Adrenal gland (tissue), 12 donors: ENCODE results near the gene B4GALT7. TPM values are rescaled to one million over a fixed set of nuclear protein-coding genes. Genes with fewer than 3 reads are reported as not detected.
"Not testable (repeated sequence)": the region's sequence is repeated elsewhere in the genome, so short reads cannot be mapped to it uniquely, and the experiment has no call there.

Source experiments
- DNase-seq, 7 donors: peaks; one replicate each; pipeline ENCODE4 v3.0.0-alpha.2; 2019 to 2020
- H3K27ac ChIP-seq, 5 donors: fragments of 200-600 bp; sonication (generic) in 4 of 5; 1 replicate in 3 of 5; 2 replicates in 2 of 5; pipeline versions ENCODE4 v1.5.1 to v1.8.0; 2016 to 2020; ENCODE audit warnings: mild to moderate bottlenecking in 1 of 5
- H3K27me3 ChIP-seq: fragments of 200-600 bp; 2 replicates; pipeline ENCODE4 v1.8.0; 2021
- H3K36me3 ChIP-seq, 2 donors: fragments of 200-600 bp; replicated peaks in 1 of 2; 1 replicate in 1 of 2; 2 replicates in 1 of 2; pipeline versions ENCODE4 v1.5.1 to v1.8.0; 2018 to 2022
- H3K4me1 ChIP-seq, 2 donors: fragments of 200-600 bp; replicated peaks in 1 of 2; 1 replicate in 1 of 2; 2 replicates in 1 of 2; pipeline versions ENCODE4 v1.5.1 to v1.8.0; 2018 to 2021
- H3K4me3 ChIP-seq, 4 donors: fragments of 200-600 bp; sonication (generic) in 3 of 4; one replicate each; pipeline ENCODE4 v1.5.1; 2016 to 2018
- H3K9me3 ChIP-seq, 3 donors: fragments of 200-600 bp; sonication (generic) in 1 of 3; replicated peaks in 1 of 3; 1 replicate in 2 of 3; 2 replicates in 1 of 3; pipeline versions ENCODE4 v1.5.1 to v1.8.0; 2016 to 2021
- CTCF ChIP-seq, 6 experiments: fragments of 450-650 bp in 4 of 6; fragments of 200-600 bp in 2 of 6; sonication (generic) in 1 of 6; IDR thresholded peaks; 1 replicate in 5 of 6; 2 replicates in 1 of 6; pipeline versions ENCODE4 v1.5.1 to v1.8.0; 2016 to 2021; ENCODE audit warnings: antibody characterized with exemption in 6 of 6, mild to moderate bottlenecking in 2 of 6, moderate library complexity in 1 of 6
- POLR2A ChIP-seq, 2 donors: fragments of 450-650 bp; IDR thresholded peaks; one replicate each; pipeline ENCODE4 v1.6.1; 2017; ENCODE audit warnings: antibody characterized with exemption in 2 of 2, mild to moderate bottlenecking in 2 of 2, moderate library complexity in 1 of 2
- WGBS, 4 donors: extraction: QIAGEN DNeasy Blood & Tissue Kit in 2 of 4; methylation state at CpG; one replicate each; pipeline versions ENCODE4 v1.1.5 to v1.1.7; 2013 to 2017; 5-methylcytosine and 5-hydroxymethylcytosine counted together
- intact Hi-C, 2 donors: fragments of 100-400 bp; cut with DNase I; formaldehyde crosslinking; loops; one replicate each; pipeline versions ENCODE4 v1.14.1 to v1.15.0; 2022 to 2023
- polyA plus RNA-seq, 3 donors: library from polyadenylated mRNA; stranded (reverse); fragments of 200-250 nt in 2 of 3; fragments of 350-450 nt in 1 of 3; fragmentation: Illumina TruSeq in 1 of 3; extraction: RNeasy Lipid Tissue Mini Kit (QIAGEN cat#74804) in 1 of 3; gene quantifications; one replicate each; pipeline ENCODE4 v1.2.3, GENCODE V29; 2013 to 2014
- total RNA-seq, 9 donors: library from RNA; depleted of rRNA in 4 of 9; stranded (reverse); fragments of >200 nt in 4 of 9; fragments of 120-200 nt in 1 of 9; fragmentation: NEBNext Ultra II Directional in 1 of 9; extraction: Animal tissue kit (Norgen Biotek cat#: 25700) in 1 of 9; gene quantifications; one replicate each; pipeline versions ENCODE4 v1.1.0 to v1.2.4, GENCODE V29; 2013 to 2023
- donor health status: healthy with polysubstance abuse.
- donor health status: Bipolar disorder and iron deficiency.
- donor health status: DM: yes; HTN: yes; CAD: no.
- donor health status: DM: no; HTN: no; CAD: no.
- donor health status: DM: no; HTN: no; CAD: no.
- donor health status: DM: yes; HTN: yes; CAD: no.

Gene B4GALT7
- total and polyA plus RNA-seq, 12 donors: 22.7 to 131 (median 43.8) TPM

- Histone ChIP-seq H3K27ac (no peak overlapping the region), H3K9me3 (no peaks in the 10 kb centered on the region), H3K4me1 (peaks cover 13 to 17% of the 10 kb centered on the region in 2 donors), H3K36me3 (peaks cover 0 to 5% of the 10 kb centered on the region in 2 donors), H3K27me3 (no peaks in the 10 kb centered on the region), H3K4me3 (no peak overlapping the region)
- intact Hi-C loops: no loop called here
- WGBS, 4 donors: 84 to 95% (median 94%) methylated on average over 9 to 15 of the region's 15 CpGs
- TF ChIP-seq CTCF (IDR thresholded peaks at IDR 0.05) (no peak), POLR2A (IDR thresholded peaks at IDR 0.05) (no peak)
- no peak for DNase-seq
Measured at GRCh38 chr5:177611446-177612214, 11.7 kb downstream of the B4GALT7 start.

GRCh38 chr5:177612215-177612673, 12.3 kb downstream of the B4GALT7 start:
- Histone ChIP-seq H3K4me1 (peaks cover 10 to 14% of the 10 kb centered on the region in 2 donors), H3K36me3 (peaks cover 0 to 9% of the 10 kb centered on the region in 2 donors), H3K9me3 (no peaks in the 10 kb centered on the region), H3K27ac (no peak overlapping the region), H3K4me3 (no peak overlapping the region), H3K27me3 (no peaks in the 10 kb centered on the region)
- intact Hi-C loops: no loop called here
- WGBS, 4 donors: 82 to 92% (median 84%) methylated on average over 4 to 6 of the region's 6 CpGs
- no peak for TF ChIP-seq POLR2A (IDR thresholded peaks at IDR 0.05)
- no peak for TF ChIP-seq CTCF (IDR thresholded peaks at IDR 0.05)
- DNase-seq: no peak

- Histone ChIP-seq H3K4me3 (no peak overlapping the region), H3K9me3 (no peaks in the 10 kb centered on the region), H3K27me3 (no peaks in the 10 kb centered on the region), H3K36me3 (peaks cover 0 to 77% of the 10 kb centered on the region in 2 donors), H3K4me1 (no peaks in the 10 kb centered on the region), H3K27ac (no peak overlapping the region)
- TF ChIP-seq CTCF (IDR thresholded peaks at IDR 0.05): no peak
- TF ChIP-seq POLR2A (IDR thresholded peaks at IDR 0.05): no peak
- DNase-seq: no peak
- intact Hi-C loops: no loop called here
- WGBS, 4 donors: 91 to 98% (median 95%) methylated on average over 2 of the region's 2 CpGs
Measured at GRCh38 chr5:177620560-177620959, 20.6 kb downstream of the B4GALT7 start.

- H3K9me3 ChIP-seq, H3K4me3 ChIP-seq, H3K4me1 ChIP-seq, DNase-seq, H3K27me3 ChIP-seq, H3K27ac ChIP-seq, intact Hi-C loops: not testable (repeated sequence)
- 96 to 98% (median 97%) methylated on average over 10 of the region's 10 CpGs for WGBS, 4 donors
- H3K36me3 ChIP-seq: peaks cover 0 to 62% of the 10 kb centered on the region in 2 donors
Measured at GRCh38 chr5:177624172-177624571, 24.2 kb downstream of the B4GALT7 start.

- DNase-seq, intact Hi-C loops, H3K9me3 ChIP-seq: not testable (repeated sequence)
Measured at GRCh38 chr5:177630186-177630585, 30.3 kb downstream of the B4GALT7 start.

GRCh38 chr5:177634912-177635311, 35.0 kb downstream of the B4GALT7 start:
- 86 to 100% (median 96%) methylated on average over 3 of the region's 3 CpGs for WGBS, 4 donors
- H3K9me3 ChIP-seq, H3K27ac ChIP-seq, H3K4me1 ChIP-seq, intact Hi-C loops, H3K4me3 ChIP-seq, DNase-seq, H3K27me3 ChIP-seq, H3K36me3 ChIP-seq: not testable (repeated sequence)

More at GRCh38 chr5:177630186-177630585, 30.3 kb downstream of the B4GALT7 start:
- H3K4me3 ChIP-seq, H3K4me1 ChIP-seq, H3K27me3 ChIP-seq, H3K27ac ChIP-seq: not testable (repeated sequence)
- H3K36me3 ChIP-seq: peaks cover 0 to 13% of the 10 kb centered on the region in 2 donors

- DNase-seq, H3K4me3 ChIP-seq, H3K27ac ChIP-seq, H3K27me3 ChIP-seq, H3K4me1 ChIP-seq, H3K9me3 ChIP-seq, intact Hi-C loops, H3K36me3 ChIP-seq: not testable (repeated sequence)
- WGBS, 4 donors: 100% methylated on average over 1 of the region's 1 CpG; no CpG with 5 or more reads in 3 of the 4 donors
Measured at GRCh38 chr5:177645462-177645861, 45.5 kb downstream of the B4GALT7 start.

GRCh38 chr5:177651235-177651634, 51.3 kb downstream of the B4GALT7 start:
- H3K36me3 ChIP-seq, H3K27me3 ChIP-seq, H3K4me3 ChIP-seq, H3K9me3 ChIP-seq, DNase-seq, H3K27ac ChIP-seq, H3K4me1 ChIP-seq, intact Hi-C loops: not testable (repeated sequence)
- 79 to 92% (median 90%) methylated on average over 2 of the region's 2 CpGs for WGBS, 4 donors
